Measurements from ENCODE around the gene PRICKLE2. TPM values are rescaled to one million over a fixed set of nuclear protein-coding genes. Genes with fewer than 3 reads are reported as not detected.
A peak's percentile ranks its signal among the peaks of the same experiment; 100 is the strongest.

PRICKLE2 gene
- total and polyA plus RNA-seq, 2 donors (not counting 1 experiment from before 2014, with no cell fraction given) = 14.1 to 29.4 TPM

GRCh38 chr3:64190517-64191515 is 34.5 kb downstream of the PRICKLE2 start:
- Histone ChIP-seq H3K4me3 (replicated peaks in 1 of 4; ENCODE audit: control extremely low read depth in 1 of 4, insufficient read depth in 1 of 4, low read depth in 3 of 4, low read length in 4 of 4) (no peak overlapping the region), H3K4me2 (ENCODE audit: extremely low read depth, insufficient read depth, low read length) (peak overlapping the region; percentile 9), H3K9ac (ENCODE audit: insufficient read depth, low read length) (peak overlapping the region; percentile 20), H3K27ac (ENCODE audit: insufficient read depth, low read length) (peak overlapping the region; percentile 90), H3K4me1 (ENCODE audit: control insufficient read depth, extremely low read depth, insufficient read depth, low read length) (peaks cover 44% of the 10 kb centered on the region), H3K9me3 (ENCODE audit: control insufficient read depth, insufficient read depth, low read depth, low read length) (no peaks in the 10 kb centered on the region), H3K27me3 (ENCODE audit: control insufficient read depth, insufficient read depth, low read length) (no peaks in the 10 kb centered on the region), H2AFZ (ENCODE audit: low read length) (no peak overlapping the region), H3K36me3 (ENCODE audit: control insufficient read depth, insufficient read depth, low read length) (no peaks in the 10 kb centered on the region), H4K20me1 (ENCODE audit: control insufficient read depth, extremely low read depth, insufficient read depth, low read length) (no peaks in the 10 kb centered on the region), H3K79me2 (ENCODE audit: control insufficient read depth, insufficient read depth, low read length) (peaks cover 3% of the 10 kb centered on the region)
- TF ChIP-seq CTCF (conservative IDR thresholded peaks at IDR 0.05 in 1 of 2, IDR thresholded peaks at IDR 0.05 in 1 of 2; ENCODE audit: low read depth in 1 of 2, low read length in 2 of 2) (no peak), EZH2 (IDR thresholded peaks at IDR 0.05; ENCODE audit: low read length, missing control alignments) (no peak)
- DNase-seq (ENCODE audit: low read depth in 2 of 2) = peak; percentile 84 to 86

DNA sequence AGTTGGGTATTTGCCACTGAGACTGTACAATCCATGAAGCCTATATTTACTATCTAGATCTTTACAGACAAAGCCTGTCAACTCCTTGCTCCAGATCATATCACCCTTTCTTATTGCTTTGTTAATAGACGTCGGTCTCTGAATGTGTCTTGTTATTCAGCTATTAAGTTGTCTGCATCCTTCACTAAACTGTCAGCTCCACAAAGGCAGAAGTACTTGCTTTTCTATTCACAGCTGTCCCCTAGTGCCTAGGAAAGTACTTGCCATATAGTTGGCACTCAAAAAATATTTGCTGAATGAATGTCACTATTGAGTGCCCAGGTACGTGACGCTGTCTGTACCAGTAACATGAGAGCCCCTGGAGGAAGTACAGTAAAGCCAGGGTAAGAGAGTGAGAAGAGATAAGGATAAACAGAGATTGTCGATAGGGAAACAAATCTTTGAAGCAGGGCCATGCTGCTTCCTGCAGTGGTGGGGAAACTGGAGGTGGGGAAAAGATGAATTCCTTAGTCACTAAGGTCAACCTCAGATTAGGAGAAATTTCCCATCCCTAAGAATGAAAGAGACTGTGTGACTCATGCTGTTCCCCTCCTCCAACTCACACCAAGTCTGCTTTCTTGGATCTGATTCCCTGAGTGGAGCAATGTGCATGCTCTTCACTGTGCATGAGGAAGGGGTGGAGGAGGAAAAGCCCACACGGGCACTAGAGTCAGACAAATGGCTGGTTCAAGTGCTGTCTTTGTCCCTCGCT is 36.3 kb downstream of the PRICKLE2 start:
- Histone ChIP-seq H3K79me2 (ENCODE audit: control insufficient read depth, insufficient read depth, low read length) (peaks cover 3% of the 10 kb centered on the region), H3K27me3 (ENCODE audit: control insufficient read depth, insufficient read depth, low read length) (no peaks in the 10 kb centered on the region), H3K4me2 (ENCODE audit: extremely low read depth, insufficient read depth, low read length) (peak overlapping the region; percentile 59), H4K20me1 (ENCODE audit: control insufficient read depth, extremely low read depth, insufficient read depth, low read length) (no peaks in the 10 kb centered on the region), H3K4me1 (ENCODE audit: control insufficient read depth, extremely low read depth, insufficient read depth, low read length) (peaks cover 48% of the 10 kb centered on the region), H2AFZ (ENCODE audit: low read length) (no peak overlapping the region), H3K9ac (ENCODE audit: insufficient read depth, low read length) (no peak overlapping the region), H3K27ac (ENCODE audit: insufficient read depth, low read length) (peak overlapping the region; percentile 90), H3K36me3 (ENCODE audit: control insufficient read depth, insufficient read depth, low read length) (no peaks in the 10 kb centered on the region), H3K9me3 (ENCODE audit: control insufficient read depth, insufficient read depth, low read depth, low read length) (no peaks in the 10 kb centered on the region), H3K4me3 (replicated peaks in 1 of 4; ENCODE audit: control extremely low read depth in 1 of 4, insufficient read depth in 1 of 4, low read depth in 3 of 4, low read length in 4 of 4) (no peak overlapping the region)
- peak; percentile 90 to 96 for DNase-seq (ENCODE audit: low read depth in 2 of 2)
- TF ChIP-seq CTCF (conservative IDR thresholded peaks at IDR 0.05 in 1 of 2, IDR thresholded peaks at IDR 0.05 in 1 of 2; ENCODE audit: low read depth in 1 of 2, low read length in 2 of 2) = no peak
- no peak for TF ChIP-seq EZH2 (IDR thresholded peaks at IDR 0.05; ENCODE audit: low read length, missing control alignments)
